D721Med (cell line): ENCODE results near the gene RPP38.

Source experiments
- DNase-seq: peaks from one replicate; pipeline ENCODE4 v3.0.0; 2011; ENCODE audit warnings: low spot score; ENCODE audit not compliant: insufficient read length
- FAIRE-seq: peaks from 2 replicates; lab custom pipeline; 2011; peaks lifted over from hg19 to GRCh38; lab: Jason Lieb, UNC
- CTCF ChIP-seq: IDR thresholded peaks from 2 replicates; pipeline ENCODE4 v1.5.1; 2012; ENCODE audit warnings: mild to moderate bottlenecking, control low read depth; ENCODE audit not compliant: insufficient read depth; ENCODE audit errors: missing control alignments

Gene RPP38, protein sequence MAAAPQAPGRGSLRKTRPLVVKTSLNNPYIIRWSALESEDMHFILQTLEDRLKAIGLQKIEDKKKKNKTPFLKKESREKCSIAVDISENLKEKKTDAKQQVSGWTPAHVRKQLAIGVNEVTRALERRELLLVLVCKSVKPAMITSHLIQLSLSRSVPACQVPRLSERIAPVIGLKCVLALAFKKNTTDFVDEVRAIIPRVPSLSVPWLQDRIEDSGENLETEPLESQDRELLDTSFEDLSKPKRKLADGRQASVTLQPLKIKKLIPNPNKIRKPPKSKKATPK

DNA sequence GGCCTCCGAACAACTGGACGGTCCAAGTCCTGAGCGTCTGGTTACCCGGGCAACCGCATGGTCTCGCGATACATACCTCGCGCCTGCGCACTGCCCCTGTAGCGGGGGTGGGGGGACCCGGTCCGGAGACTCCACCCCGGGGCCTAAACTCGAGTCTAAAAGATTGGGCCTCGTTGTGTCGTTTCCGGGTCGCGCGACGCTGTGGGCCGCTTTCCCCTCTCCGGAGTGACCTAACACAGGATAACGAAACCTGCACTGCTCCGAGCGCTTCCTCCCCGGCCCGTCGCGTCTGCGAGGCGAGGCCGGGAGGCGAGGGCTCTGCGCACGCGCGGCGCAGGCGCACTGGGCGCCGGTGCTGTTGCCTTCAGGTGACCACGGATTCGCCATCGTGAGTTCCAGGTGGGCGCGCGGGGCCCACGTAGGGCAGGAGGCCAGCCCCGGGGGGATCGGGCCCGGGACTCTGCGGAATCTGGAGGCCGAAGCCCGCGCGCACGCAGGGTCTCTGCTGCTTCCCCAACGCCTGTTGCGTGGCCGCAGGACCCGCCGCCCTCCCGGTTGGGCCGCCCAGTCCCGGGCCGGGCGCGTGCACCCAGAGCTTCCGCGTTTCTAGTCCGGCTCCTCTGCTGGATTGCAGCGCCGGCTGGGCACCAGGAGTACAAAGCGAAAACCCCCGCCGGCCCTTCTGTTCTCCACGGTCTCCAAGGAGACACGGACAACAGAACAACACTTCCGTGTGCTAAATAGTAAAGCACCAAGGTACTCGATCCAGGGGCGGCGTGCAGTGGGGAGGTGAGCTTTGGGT, at the start of gene RPP38:
TSS of gene RPP38 (plus strand) at position 345 of the 802 bp plus-strand sequence. CDS start 5,960 bp downstream, outside the sequence.
- peak; percentile 91 for DNase-seq
- TF ChIP-seq CTCF = no peak
- no peak for FAIRE-seq

DNA sequence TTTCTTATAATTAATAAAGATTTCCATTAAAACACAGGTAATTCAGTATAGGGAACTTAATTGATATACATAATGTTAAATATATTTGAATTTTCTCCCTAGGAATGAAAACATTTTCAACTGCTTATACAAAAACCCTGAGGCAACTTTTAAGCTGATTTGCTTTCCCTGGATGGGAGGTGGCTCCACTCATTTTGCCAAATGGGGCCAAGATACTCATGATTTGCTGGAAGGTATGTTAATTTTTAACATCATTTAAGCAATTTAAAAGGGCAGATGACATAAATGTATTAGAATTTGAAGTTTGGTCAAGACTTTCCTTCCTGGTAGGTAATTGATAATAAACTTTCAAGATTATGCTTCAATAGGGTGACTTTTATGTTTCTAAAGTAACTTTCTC, 47.6 kb upstream of the RPP38 start:
- DNase-seq = no peak
- no peak for FAIRE-seq
- no peak for TF ChIP-seq CTCF

DNA sequence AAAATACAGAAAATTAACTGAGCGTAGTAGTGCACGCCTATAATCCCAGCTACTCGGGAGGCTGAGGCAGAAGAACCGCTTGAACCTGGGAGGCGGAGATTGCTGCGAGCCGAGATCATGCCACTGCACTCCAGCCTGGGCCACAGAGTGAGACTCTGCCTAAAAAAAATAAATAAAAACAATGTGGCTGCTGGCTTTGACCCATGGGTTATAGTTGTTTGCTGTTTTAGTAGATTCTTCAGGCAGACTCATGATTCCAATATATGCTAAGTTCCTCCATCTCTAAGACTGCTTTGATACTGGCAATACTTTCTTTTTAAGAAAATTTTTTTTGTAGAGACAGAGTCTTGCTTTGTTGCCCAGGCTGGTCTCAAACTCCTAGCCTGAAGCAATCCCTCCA, 45.0 kb upstream of the RPP38 start:
- DNase-seq (no peak), FAIRE-seq (no peak)
- no peak for TF ChIP-seq CTCF

DNA sequence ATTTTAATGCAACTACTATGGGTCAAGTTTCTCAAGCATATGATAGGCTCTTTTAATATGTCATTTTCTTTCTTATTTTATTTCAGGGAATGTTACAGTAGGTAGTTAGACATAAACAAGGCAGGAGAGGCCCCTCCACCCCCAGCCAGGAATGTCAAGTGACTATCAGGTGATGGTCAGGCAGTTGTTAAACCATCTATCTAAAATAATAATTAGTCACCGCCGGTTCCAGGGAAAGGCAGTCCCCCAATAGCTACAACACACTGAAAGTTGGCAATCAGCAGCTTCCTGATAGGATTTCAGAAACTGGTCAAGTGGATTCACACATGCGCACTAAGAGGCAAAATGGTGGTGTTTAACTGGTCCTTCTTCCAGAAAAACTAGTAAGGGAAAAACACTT, 44.1 kb upstream of the RPP38 start:
- no peak for DNase-seq
- FAIRE-seq = no peak
- TF ChIP-seq CTCF = no peak

DNA sequence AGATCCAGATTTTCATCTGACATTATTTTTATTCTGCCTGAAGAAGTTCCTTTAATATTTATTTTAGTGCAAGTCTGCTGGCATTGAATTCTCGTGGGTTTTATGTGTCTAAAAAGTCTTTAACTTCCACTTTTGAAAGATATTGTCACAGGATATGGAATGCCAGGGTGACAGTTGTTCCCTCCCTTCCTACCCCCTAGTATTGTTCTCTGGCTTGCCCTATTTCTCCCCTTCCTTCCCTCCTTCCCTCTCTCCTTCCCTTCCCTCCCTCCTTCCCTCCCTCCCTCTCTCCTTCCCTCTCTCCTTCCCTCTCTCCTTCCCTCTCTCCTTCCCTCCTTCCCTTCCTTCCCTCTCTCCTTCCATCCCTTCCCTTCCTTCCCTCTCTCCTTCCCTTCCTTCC, 38.5 kb upstream of the RPP38 start:
- FAIRE-seq (no peak), DNase-seq (no peak)
- TF ChIP-seq CTCF = no peak

DNA sequence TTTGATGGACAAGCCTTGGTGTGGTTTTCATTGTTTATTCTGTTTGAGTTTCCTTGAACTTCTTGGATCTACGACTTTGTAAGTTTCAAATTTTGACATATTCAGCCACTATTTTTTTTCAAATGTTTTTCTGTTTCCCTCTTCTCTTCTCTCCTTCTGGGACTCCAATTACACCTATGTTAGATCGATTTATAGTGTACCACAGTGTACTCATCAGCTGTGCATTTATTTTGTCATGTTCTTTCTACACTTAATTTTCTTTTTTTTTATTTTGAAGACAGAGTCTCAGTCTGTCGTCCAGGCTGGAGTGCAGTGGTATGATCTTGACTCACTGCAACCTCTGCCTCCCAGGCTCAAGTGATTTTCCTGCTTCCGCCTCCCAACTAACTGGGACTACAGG, 37.2 kb upstream of the RPP38 start:
- FAIRE-seq = no peak

More for the DNA sequence above, 37.2 kb upstream of the RPP38 start:
- no peak for TF ChIP-seq CTCF
- no peak for DNase-seq
